AG04449 (cell line): ENCODE data around the gene DNTT.

Experiments
- CTCF ChIA-PET: fragments of 350-600 bp; formaldehyde crosslinking; extraction: SDS; loops from one replicate; lab custom pipeline; 2021; ENCODE audit warnings: antibody characterized with exemption; lab: Yijun Ruan, JAX
- POLR2A ChIA-PET: fragments of 400-600, 350-600 bp; formaldehyde crosslinking; extraction: SDS; loops from one replicate; lab custom pipeline; 2020; ENCODE audit warnings: antibody characterized with exemption, inconsistent platforms; lab: Yijun Ruan, JAX
- DNase-seq: peaks from one replicate; pipeline ENCODE4 v3.0.0-alpha.2; 2010; ENCODE audit warnings: low read depth, low spot score
- H3K4me3 ChIP-seq: 2 replicates; pipeline ENCODE4 v1.5.1; 2011; ENCODE audit warnings: low read depth, mild to moderate bottlenecking, control low read depth, low read length
- TF ChIP-seq, protein P1 (sequence below): IDR thresholded peaks from one replicate; pipeline ENCODE4 v1.5.1; 2011; ENCODE audit warnings: mild to moderate bottlenecking, moderate library complexity, low read length, control low read depth, inconsistent platforms; ENCODE audit not compliant: insufficient read depth; ENCODE audit errors: missing control alignments

The DNTT gene

DNA sequence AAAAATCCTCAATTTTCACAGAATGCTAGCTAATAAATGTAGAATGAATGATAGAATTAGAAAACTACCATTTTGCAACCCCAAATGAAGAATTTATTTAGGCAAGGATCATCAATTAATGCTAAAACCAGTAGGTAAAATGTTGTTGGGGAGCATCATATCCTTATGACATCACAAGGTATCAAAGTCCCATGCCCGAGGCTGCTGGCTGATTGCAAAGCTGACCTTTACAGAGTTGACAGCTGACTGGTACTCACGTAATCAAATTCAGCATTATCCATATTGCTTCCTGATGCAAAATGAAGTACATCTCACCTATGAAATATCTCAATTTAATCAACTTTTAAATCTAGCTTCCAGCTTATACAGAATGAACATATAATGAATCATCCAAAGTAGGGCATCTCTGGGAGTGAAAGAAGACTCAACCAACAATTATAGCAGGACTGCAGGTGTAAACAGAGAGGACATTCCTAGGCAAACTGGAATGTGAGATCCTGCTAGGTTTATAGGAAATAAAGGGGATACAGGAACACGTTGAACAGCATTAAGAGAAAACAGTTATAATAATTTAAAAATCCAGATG is 22.7 kb upstream of the DNTT start:
- POLR2A ChIA-PET, result no interaction called here
- CTCF ChIA-PET, result no interaction called here

GRCh38 chr10:96283351-96283750 is 20.9 kb upstream of the DNTT start:
- POLR2A ChIA-PET, result no interaction called here
- TF ChIP-seq, protein P1, sequence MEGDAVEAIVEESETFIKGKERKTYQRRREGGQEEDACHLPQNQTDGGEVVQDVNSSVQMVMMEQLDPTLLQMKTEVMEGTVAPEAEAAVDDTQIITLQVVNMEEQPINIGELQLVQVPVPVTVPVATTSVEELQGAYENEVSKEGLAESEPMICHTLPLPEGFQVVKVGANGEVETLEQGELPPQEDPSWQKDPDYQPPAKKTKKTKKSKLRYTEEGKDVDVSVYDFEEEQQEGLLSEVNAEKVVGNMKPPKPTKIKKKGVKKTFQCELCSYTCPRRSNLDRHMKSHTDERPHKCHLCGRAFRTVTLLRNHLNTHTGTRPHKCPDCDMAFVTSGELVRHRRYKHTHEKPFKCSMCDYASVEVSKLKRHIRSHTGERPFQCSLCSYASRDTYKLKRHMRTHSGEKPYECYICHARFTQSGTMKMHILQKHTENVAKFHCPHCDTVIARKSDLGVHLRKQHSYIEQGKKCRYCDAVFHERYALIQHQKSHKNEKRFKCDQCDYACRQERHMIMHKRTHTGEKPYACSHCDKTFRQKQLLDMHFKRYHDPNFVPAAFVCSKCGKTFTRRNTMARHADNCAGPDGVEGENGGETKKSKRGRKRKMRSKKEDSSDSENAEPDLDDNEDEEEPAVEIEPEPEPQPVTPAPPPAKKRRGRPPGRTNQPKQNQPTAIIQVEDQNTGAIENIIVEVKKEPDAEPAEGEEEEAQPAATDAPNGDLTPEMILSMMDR, result no peak
- CTCF ChIA-PET, result no interaction called here

More for the DNA sequence above, 22.7 kb upstream of the DNTT start:
- DNase-seq, result no peak
- no peak overlapping the region for H3K4me3 ChIP-seq
- TF ChIP-seq, protein P1, result no peak

DNA sequence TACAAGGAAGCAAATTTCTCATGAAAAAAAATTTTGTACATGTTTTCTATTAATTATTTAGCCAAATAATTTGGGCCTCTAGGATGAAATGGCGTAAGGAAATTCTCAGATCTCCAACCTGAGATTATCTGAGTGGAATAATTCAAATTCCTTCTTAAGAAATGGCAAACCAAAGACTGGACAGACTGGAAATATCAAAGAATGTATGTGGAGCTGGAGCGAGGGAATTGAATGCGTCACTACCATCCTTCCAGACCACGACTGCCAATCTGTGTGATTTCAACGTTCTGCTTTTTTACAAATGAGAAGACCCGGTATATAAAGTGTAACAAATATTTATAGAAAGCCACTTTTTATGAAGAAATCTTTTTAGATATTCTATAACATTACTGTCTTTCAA is 20.5 kb upstream of the DNTT start:
- CTCF ChIA-PET, result no interaction called here
- H3K4me3 ChIP-seq, result no peak overlapping the region
- TF ChIP-seq, protein P1, result no peak
- DNase-seq, result no peak
- POLR2A ChIA-PET, result no interaction called here

More at GRCh38 chr10:96283351-96283750, 20.9 kb upstream of the DNTT start:
- no peak for DNase-seq
- no peak overlapping the region for H3K4me3 ChIP-seq

DNA sequence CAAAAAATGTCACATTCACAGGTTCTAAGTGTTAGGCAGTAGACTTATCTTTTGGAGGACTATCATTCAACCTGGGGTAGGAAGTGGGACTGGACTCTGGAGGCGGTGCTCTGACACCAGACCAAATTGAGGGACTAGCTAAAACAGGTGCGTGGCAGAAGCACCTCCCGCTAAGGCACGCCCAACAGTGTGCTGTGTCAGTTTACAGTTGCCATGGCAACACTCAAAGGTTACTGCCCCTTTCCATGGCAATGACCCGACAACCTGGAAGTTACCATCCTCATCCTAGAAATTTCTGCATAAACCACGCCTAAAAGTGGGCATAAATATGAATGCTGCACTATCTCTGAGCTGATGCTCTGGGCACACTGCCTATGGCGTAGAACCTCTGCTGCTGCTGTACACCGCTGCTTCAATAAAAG is 18.9 kb upstream of the DNTT start:
- TF ChIP-seq, protein P1, result no peak
- DNase-seq, result no peak
- ChIA-PET POLR2A (no interaction called here), CTCF (interaction anchor here (1.0 to 1.5 kb wide), 2 partner anchors 229 to 269 kb away, joined by 3 to 5 read pairs; no protein-coding TSS in a partner anchor)
- H3K4me3 ChIP-seq, result no peak overlapping the region

DNA sequence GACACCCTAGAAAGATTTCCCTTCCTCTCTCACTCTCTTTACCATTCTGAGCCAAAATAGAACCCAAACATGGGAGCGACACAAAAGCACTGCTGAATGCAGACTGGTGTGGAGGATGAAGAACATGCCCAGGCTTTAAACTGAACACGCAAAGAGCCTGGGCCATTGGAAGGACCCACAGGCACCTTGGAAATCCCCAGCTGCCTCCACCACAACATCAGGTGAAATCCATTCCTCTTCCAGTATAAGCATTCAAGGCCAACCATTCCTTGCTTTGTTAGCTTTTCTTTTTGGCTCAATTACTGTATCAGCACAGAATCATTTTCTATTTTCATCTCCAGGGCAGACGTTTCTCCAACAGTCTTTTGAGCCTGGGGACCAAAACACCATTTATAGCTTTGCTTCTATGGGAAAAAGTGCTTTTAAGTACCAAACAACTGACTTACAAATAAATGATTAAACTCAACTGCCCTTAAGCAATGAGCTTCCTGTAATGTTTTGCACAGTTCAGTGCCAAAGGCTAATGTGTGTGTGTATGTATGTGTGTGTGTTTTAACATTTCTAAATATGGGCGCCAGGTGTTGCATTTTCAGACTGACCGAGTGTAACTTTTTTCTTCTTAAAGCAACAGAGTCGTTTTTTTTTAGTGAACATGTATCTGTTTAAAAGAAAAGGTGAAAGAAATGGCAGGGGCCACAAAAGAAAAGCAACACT is 16.7 kb upstream of the DNTT start:
- ChIA-PET CTCF (interaction anchor here (1.1 to 2.4 kb wide), 2 partner anchors 268 to 270 kb away, joined by 4 to 11 read pairs; no protein-coding TSS in a partner anchor), POLR2A (no interaction called here)
- no peak for DNase-seq
- TF ChIP-seq, protein P1, result no peak
- no peak overlapping the region for H3K4me3 ChIP-seq

- TF ChIP-seq, protein P1, result no peak
- no peak overlapping the region for H3K4me3 ChIP-seq
- no peak for DNase-seq
- POLR2A ChIA-PET, result no interaction called here
- CTCF ChIA-PET, result interaction anchor here (1.1 to 2.4 kb wide), 2 partner anchors 268 to 271 kb away, joined by 4 to 11 read pairs; no protein-coding TSS in a partner anchor
Observed at GRCh38 chr10:96288151-96288621, 16.0 kb upstream of the DNTT start.
